PFSK-1 (cell line): ENCODE data around the gene HS6ST3.

ENCODE experiments used
- FOXP2 ChIP-seq: optimal IDR thresholded peaks from 2 replicates; pipeline ENCODE3; 2011; ENCODE audit warnings: borderline replicate concordance, control low read depth, inconsistent platforms; ENCODE audit not compliant: insufficient read depth; ENCODE audit errors: extremely low read length, extremely low read depth
- POLR2AphosphoS5 ChIP-seq: IDR thresholded peaks from 2 replicates; pipeline ENCODE4 v1.6.1; 2012; ENCODE audit warnings: low read depth, mild to moderate bottlenecking, control low read depth, low read length, moderate library complexity
- SIN3A ChIP-seq: IDR thresholded peaks from 2 replicates; pipeline ENCODE4 v1.6.1; 2012; ENCODE audit warnings: mild to moderate bottlenecking, low read length, moderate library complexity, borderline replicate concordance; ENCODE audit not compliant: insufficient read depth
- TAF1 ChIP-seq: IDR thresholded peaks from 2 replicates; pipeline ENCODE4 v1.6.1; 2012; ENCODE audit warnings: low read length, control low read depth, borderline replicate concordance; ENCODE audit not compliant: insufficient read depth
- TF ChIP-seq, protein P1 (sequence below), 2 experiments: IDR thresholded peaks; 2 replicates each; pipeline versions ENCODE4 v1.6.1 to v1.8.0; 2011 to 2012; ENCODE audit warnings: low read depth in 2 of 2, low read length in 2 of 2, control low read depth in 1 of 2, inconsistent platforms in 1 of 2, mild to moderate bottlenecking in 1 of 2, moderate library complexity in 1 of 2; ENCODE audit not compliant: insufficient read depth in 1 of 2

DNA sequence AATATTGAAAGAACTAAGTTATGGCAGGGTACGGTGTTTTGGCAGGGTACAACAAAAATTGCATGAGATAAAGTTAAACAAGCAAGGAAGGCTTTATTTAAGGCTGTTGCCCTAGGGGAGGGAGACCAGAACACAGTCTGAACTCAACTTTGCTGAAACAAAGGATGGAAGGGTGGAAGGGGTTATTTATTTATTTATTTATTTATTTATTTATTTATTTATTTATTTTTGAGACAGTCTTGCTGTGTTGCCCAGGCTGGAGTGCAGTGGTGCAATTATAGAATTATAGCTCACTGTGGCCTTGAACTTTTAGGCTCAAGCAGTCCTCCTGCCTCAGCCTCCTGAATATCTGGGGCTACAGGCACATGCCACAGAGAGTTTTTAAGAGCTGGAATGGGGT is 75.9 kb downstream of the HS6ST3 start:
- TF ChIP-seq POLR2AphosphoS5 (no peak), FOXP2 (no peak), TAF1 (no peak), SIN3A (no peak)
- TF ChIP-seq, protein P1, sequence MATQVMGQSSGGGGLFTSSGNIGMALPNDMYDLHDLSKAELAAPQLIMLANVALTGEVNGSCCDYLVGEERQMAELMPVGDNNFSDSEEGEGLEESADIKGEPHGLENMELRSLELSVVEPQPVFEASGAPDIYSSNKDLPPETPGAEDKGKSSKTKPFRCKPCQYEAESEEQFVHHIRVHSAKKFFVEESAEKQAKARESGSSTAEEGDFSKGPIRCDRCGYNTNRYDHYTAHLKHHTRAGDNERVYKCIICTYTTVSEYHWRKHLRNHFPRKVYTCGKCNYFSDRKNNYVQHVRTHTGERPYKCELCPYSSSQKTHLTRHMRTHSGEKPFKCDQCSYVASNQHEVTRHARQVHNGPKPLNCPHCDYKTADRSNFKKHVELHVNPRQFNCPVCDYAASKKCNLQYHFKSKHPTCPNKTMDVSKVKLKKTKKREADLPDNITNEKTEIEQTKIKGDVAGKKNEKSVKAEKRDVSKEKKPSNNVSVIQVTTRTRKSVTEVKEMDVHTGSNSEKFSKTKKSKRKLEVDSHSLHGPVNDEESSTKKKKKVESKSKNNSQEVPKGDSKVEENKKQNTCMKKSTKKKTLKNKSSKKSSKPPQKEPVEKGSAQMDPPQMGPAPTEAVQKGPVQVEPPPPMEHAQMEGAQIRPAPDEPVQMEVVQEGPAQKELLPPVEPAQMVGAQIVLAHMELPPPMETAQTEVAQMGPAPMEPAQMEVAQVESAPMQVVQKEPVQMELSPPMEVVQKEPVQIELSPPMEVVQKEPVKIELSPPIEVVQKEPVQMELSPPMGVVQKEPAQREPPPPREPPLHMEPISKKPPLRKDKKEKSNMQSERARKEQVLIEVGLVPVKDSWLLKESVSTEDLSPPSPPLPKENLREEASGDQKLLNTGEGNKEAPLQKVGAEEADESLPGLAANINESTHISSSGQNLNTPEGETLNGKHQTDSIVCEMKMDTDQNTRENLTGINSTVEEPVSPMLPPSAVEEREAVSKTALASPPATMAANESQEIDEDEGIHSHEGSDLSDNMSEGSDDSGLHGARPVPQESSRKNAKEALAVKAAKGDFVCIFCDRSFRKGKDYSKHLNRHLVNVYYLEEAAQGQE (IDR thresholded peaks at IDR 0.05; ENCODE audit: insufficient read depth in 1 of 2, low read depth in 2 of 2, low read length in 2 of 2), result no peak
